SJSA1 (cell line): ENCODE data around the gene CDCA7. TPM values are rescaled to one million over a fixed set of nuclear protein-coding genes. Genes with fewer than 3 reads are reported as not detected.
"Not testable (repeated sequence)": the region's sequence is repeated elsewhere in the genome, so short reads cannot be mapped to it uniquely, and the experiment has no call there.

Source experiments
- DNase-seq, 2 experiments: peaks; one replicate each; pipeline ENCODE4 v3.0.0-alpha.2; 2015 to 2020; ENCODE audit warnings: low spot score in 2 of 2, low read depth in 1 of 2
- H3K27ac ChIP-seq: fragments of 250-450 bp; sonication (Bioruptor Pico); 2 replicates; pipeline ENCODE4 v1.5.1; 2020; ENCODE audit warnings: mild to moderate bottlenecking, moderate library complexity
- H3K27me3 ChIP-seq: fragments of 250-450 bp; sonication (Bioruptor Pico); replicated peaks from 2 replicates; pipeline ENCODE4 v1.5.1; 2020; ENCODE audit warnings: mild to moderate bottlenecking, moderate library complexity
- H3K36me3 ChIP-seq: fragments of 250-450 bp; sonication (Bioruptor Pico); 2 replicates; pipeline ENCODE4 v1.5.1; 2020; ENCODE audit warnings: mild to moderate bottlenecking
- H3K4me1 ChIP-seq: fragments of 250-450 bp; sonication (Bioruptor Pico); replicated peaks from 2 replicates; pipeline ENCODE4 v1.6.1; 2021; ENCODE audit warnings: mild to moderate bottlenecking
- H3K4me3 ChIP-seq: fragments of 250-450 bp; sonication (Bioruptor Pico); 2 replicates; pipeline ENCODE4 v1.5.1; 2020; ENCODE audit warnings: mild to moderate bottlenecking
- H3K9me3 ChIP-seq: fragments of 250-450 bp; sonication (Bioruptor Pico); replicated peaks from 2 replicates; pipeline ENCODE4 v1.5.1; 2020; ENCODE audit warnings: mild to moderate bottlenecking
- total RNA-seq: library from RNA; depleted of rRNA; stranded (reverse); fragments of >200 nt; shearing (Covaris generic); gene quantifications from 2 replicates; pipeline ENCODE4 v1.2.3, GENCODE V29; 2014

Gene CDCA7
- total RNA-seq, 1 experiment from 2014 or later, result 60.7 TPM

DNA sequence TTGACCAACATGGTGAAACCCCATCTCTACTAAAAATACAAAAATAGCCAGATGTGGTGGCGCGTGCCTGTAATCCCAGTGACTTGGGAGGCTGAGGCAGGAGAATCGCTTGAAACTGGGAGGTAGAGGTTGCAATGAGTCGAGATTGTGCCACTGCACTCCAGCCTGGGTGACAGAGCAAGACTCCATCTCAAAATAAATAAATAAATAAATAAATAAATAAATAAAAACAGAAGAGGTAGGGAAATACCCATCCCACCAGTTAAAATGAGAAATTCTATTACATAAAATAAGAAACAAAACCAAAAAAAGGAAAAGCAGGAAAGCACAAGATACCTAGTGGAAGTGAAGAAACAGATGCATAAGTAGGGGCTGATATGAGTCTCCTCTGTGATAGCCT, 30.9 kb downstream of the CDCA7 start:
- not testable (repeated sequence) for H3K36me3 ChIP-seq, H3K27me3 ChIP-seq, DNase-seq, H3K4me3 ChIP-seq, H3K27ac ChIP-seq, H3K4me1 ChIP-seq, H3K9me3 ChIP-seq

DNA sequence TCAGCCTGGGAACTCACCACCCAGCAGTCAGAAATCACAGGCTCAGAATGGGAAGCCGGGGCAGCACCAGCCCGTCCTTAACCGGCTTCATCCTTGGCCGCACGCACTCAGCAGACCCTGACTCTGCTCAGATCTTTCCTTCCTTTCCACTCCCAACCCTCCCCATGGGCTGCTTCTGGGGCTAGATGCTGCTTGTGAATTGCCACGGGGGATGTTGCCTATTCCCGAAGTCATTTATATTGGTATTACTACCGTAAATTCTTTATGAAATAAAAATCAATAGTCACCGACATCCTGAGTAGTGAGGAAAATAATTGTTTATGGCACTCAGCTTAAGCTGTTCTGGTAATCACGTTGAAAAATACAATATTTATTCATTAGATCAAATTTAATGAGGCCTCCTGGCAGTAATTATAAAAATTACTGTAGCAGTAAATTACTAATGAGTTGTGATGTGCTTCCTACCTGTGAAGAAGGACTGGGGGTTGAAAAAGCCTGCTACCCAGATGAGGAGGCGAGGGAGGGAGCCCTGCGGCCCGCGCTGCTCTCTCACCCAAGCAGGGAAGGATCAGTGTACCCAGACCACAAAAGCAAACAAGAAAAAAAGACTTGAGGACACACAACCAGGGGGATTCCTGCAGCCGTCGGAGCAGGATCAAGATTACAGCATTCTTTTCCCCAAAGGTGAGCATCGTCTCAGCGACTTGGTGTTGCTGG, 31.5 kb downstream of the CDCA7 start:
- Histone ChIP-seq H3K9me3 (no peaks in the 10 kb centered on the region), H3K27me3 (no peaks in the 10 kb centered on the region), H3K36me3 (no peaks in the 10 kb centered on the region), H3K27ac (no peak overlapping the region), H3K4me3 (no peak overlapping the region), H3K4me1 (peaks cover under 1% of the 10 kb centered on the region; the same call in 1 of the 2 replicates)
- DNase-seq, result no peak

DNA sequence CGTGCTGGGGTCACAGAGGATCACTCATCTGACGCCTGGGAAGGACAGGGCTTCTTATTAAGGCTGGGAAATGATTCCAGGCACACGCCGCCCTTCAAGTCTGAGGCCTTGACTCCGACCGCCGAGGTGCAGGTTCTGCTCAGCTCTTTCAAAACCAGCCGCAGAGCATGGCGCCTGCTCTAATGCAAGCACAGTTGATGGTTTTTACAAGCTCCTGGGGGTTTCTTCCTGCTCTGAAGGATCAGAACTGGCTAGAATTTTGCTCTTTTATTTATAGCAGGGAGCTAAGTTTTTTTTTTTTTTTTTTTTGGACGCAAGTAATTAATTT, 32.0 kb downstream of the CDCA7 start:
- Histone ChIP-seq H3K9me3 (no peaks in the 10 kb centered on the region), H3K27me3 (no peaks in the 10 kb centered on the region), H3K27ac (no peak overlapping the region), H3K36me3 (no peaks in the 10 kb centered on the region), H3K4me1 (peaks cover 5% of the 10 kb centered on the region), H3K4me3 (no peak overlapping the region)
- DNase-seq, result no peak

DNA sequence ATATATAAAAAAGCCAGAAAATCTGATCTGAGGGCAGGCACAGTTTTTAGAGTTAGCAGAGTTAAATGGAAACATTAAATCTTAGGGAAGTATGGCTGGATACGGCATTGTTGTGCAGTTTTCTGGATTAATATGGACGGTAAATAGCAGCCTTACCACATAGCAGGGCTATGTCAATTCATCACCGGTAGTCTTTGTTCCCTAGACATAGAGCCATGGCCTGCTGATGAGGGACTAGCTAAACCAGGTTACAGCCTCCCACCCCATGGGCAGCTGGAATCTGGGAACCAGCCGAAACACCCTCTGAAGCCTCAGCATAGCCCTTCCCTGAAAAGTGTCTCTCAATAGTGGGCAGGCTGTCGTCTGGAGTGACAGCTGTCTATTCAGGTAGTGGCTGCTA, 32.4 kb downstream of the CDCA7 start:
- Histone ChIP-seq H3K9me3 (no peaks in the 10 kb centered on the region), H3K4me3 (no peak overlapping the region), H3K27ac (no peak overlapping the region), H3K36me3 (no peaks in the 10 kb centered on the region), H3K4me1 (peaks cover 5% of the 10 kb centered on the region), H3K27me3 (no peaks in the 10 kb centered on the region)
- DNase-seq, result no peak

DNA sequence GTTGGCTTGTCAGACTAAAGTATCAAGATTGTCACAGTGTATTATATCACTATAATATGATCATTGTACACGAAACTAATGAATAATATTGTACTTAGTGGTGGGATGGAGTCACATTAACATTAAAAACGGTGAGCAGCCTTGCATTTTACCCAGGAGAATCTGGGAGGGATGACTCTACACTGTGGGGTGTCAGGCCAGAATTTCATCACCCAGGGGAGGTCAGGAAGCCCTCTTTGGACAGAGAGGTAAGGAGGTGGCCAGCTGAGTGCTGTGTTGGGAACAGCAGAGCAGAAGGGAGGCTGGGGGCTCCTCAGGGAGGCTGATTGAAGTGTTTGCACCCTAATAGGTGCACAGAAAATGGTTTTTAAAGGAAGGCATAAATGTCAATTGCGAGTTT, 33.0 kb downstream of the CDCA7 start:
- Histone ChIP-seq H3K9me3 (no peaks in the 10 kb centered on the region), H3K27ac (no peak overlapping the region), H3K27me3 (no peaks in the 10 kb centered on the region), H3K4me3 (no peak overlapping the region), H3K4me1 (peaks cover 9% of the 10 kb centered on the region), H3K36me3 (no peaks in the 10 kb centered on the region)
- DNase-seq, result no peak

DNA sequence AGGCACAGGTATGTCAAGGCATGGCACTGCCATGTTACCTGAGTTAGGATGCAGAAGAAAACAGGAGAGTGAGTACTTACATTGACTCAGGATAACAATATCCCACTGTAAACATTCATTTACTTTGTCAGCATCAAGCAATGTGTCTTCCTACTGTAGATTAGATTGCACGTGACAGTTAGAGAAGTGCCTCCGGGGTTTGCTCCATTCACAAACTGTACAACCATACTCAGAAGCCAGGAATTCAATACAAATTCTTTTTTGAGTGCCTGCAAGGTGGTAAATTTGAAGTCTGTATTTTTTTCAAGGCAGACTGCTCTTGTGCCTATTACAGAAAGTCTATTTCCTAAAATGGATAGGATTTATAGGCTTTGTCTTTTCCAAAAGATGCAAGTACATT, 34.1 kb downstream of the CDCA7 start:
- Histone ChIP-seq H3K36me3 (no peaks in the 10 kb centered on the region), H3K9me3 (no peaks in the 10 kb centered on the region), H3K4me1 (peaks cover 19% of the 10 kb centered on the region), H3K4me3 (no peak overlapping the region), H3K27me3 (no peaks in the 10 kb centered on the region), H3K27ac (no peak overlapping the region)
- no peak for DNase-seq

DNA sequence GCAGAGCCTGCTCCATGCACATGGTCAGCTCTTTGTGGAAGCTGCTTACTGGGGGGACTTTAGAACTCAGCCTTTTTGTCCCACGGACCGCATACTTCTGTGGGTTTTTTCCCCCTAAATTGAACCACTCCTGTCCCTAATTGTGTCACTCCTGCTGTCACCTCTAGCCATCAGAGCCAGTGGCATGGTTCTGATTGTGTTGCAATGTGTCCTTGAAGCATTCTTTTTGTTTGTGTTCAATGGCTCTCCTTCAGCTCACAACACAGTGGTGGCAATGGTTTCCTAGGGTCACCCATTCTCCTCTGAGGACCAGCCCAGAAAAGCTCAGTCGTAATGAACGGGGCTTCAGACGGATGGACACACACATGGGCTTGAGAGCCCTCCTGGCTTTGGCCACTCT, 35.4 kb downstream of the CDCA7 start:
- no peaks in the 10 kb centered on the region for H3K36me3 ChIP-seq
- no peaks in the 10 kb centered on the region for H3K9me3 ChIP-seq
- H3K4me1 ChIP-seq, result peaks cover 22% of the 10 kb centered on the region
- H3K4me3 ChIP-seq, result no peak overlapping the region
- H3K27me3 ChIP-seq, result no peaks in the 10 kb centered on the region
- no peak overlapping the region for H3K27ac ChIP-seq
- DNase-seq, result no peak

DNA sequence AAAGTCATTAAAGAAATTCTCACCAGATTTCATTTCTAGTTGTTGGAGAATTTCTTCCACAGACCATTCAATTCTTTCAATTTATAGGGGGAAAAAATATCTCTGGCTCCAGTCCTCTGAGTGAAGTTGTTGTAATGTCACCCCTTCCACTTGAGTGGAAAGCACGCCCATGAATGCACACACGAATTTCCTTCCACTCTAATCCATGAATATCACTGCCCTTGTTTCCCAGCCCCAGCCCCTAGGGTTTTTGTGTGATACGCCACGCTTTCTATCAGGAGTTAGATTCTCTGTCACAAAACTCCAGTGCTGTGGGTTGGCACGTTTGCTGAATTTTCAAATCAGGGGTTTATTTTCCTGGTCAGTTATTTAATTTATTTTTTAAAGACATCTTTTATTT, 38.1 kb downstream of the CDCA7 start:
- H3K9me3 ChIP-seq, result no peaks in the 10 kb centered on the region
- H3K27ac ChIP-seq, result no peak overlapping the region
- peaks cover 22% of the 10 kb centered on the region for H3K4me1 ChIP-seq
- H3K36me3 ChIP-seq, result no peaks in the 10 kb centered on the region
- H3K27me3 ChIP-seq, result no peaks in the 10 kb centered on the region
- no peak overlapping the region for H3K4me3 ChIP-seq
- DNase-seq, result no peak

DNA sequence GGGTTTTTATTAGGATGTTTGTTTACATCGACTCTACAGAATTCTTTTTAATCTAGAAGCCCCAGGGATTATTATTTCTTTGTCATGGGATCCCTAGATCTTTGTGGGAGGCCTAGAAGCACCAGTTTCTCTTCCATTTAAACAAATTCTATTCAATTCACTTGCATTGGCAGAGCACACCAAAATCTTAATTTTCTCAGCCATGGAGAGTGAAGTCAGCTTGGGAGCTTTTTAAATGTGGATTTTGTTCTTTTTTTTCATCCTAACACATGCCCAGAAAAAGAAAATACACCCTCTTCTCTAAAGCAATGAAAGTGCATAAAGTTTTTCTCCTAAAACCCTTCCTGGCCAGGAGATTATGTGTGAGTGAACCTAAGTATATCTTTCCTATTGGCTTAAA, 38.5 kb downstream of the CDCA7 start:
- Histone ChIP-seq H3K4me3 (no peak overlapping the region), H3K4me1 (peaks cover 22% of the 10 kb centered on the region), H3K36me3 (no peaks in the 10 kb centered on the region), H3K27ac (no peak overlapping the region), H3K9me3 (no peaks in the 10 kb centered on the region), H3K27me3 (no peaks in the 10 kb centered on the region)
- DNase-seq, result no peak

DNA sequence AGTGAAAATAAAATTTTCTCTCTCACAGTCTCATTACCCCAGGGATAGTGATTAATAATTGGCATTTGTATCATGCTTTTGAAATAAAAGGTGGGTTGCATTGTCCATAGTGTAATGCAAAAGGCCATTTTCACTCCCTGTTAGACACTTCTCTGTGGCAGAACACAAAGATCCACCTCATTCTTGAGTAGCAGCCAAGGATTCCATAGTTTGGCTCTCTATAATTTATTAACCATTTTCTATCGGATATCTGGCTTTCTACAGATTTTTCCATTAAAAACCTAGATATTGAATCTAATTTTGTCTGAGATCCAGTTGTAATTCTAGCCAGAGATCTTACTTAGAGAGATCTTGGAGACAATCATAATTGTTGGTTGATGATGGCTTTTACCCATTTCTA, 39.0 kb downstream of the CDCA7 start:
- no peak for DNase-seq
- Histone ChIP-seq H3K4me1 (peaks cover 22% of the 10 kb centered on the region), H3K9me3 (no peaks in the 10 kb centered on the region), H3K4me3 (no peak overlapping the region), H3K36me3 (no peaks in the 10 kb centered on the region), H3K27me3 (no peaks in the 10 kb centered on the region), H3K27ac (no peak overlapping the region)

DNA sequence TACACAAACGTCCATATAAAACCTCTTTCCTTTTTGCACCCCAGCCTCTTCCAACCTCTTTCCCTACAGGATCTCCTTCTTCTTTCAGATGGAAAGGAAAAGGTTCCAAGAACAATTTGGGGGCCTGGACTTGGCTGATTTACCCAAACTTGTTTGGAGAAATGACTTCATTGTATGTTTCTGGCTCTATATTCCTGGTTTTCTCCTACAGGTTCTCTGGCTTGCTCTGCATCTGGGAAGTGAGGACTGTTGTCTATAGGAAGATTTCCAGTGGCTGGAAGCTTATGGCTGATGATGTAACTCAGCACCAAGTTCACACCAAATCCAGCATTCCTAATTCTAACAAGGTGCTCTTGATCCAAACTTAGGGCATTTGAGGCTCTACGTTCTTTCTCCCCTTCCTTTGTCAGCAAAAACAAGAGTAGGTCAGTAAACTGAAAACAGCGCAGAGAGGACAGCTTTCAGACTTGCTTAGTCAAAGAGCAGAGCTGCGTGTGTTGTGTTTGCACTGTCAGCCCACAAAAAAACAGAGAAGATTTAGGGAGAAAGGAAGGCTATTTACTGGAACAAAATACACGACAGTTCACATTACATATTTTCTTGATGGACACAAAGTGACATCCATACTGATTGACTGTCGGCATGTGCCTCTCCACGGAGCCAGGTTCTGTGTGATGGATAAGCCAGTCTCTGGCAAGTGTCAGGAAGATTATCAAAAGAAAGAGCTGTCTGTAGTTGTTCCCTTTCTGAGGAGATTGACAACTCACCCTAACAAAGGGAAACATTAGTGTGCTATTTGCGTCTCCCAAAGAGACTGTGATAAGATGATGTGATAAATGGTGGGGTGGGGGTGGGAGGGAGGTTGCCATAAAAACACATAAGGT, 39.7 kb downstream of the CDCA7 start:
- no peak for DNase-seq
- no peaks in the 10 kb centered on the region for H3K36me3 ChIP-seq
- H3K27ac ChIP-seq, result no peak overlapping the region
- no peaks in the 10 kb centered on the region for H3K9me3 ChIP-seq
- no peaks in the 10 kb centered on the region for H3K27me3 ChIP-seq
- H3K4me3 ChIP-seq, result no peak overlapping the region
- peaks cover 22% of the 10 kb centered on the region for H3K4me1 ChIP-seq

DNA sequence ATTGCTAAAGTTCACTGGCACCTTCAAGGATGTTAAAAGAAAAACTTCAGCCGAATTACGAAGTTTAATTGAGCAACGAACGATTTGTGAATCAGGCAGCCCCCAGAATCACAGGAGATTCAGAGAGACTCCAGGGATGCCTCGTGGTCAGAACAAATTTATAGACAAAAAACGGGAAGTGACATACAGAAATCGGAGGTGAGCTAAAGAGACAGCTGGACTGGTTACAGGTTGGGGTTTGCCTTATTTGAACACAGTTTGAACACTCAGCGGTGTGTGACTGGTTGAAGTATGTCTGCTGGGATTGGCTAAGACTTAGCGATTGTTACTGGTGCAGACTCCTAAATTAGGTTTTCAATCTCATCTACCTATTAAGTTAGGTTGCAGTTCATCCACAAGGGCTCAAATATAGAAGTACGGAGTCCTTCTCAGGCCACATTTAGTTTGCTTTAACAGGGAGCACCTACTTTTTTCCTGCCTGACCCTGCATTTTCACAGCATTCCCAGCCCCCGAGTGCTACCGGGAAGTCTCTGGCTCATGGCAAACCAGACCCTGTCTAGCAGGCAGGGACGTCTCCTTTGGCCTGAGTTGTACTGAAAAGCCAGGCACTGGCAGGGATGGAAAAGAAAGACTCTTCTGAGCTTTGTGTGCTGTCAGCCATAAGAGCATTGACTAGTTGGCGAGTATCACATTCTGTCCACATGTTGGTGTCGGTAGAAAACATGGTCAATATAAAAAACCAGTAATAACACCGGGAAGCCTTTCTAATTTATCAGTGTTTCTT, 41.1 kb downstream of the CDCA7 start:
- Histone ChIP-seq H3K36me3 (no peaks in the 10 kb centered on the region), H3K27ac (no peak overlapping the region), H3K4me3 (no peak overlapping the region), H3K9me3 (no peaks in the 10 kb centered on the region), H3K4me1 (peaks cover 22% of the 10 kb centered on the region), H3K27me3 (no peaks in the 10 kb centered on the region)
- DNase-seq, result no peak

DNA sequence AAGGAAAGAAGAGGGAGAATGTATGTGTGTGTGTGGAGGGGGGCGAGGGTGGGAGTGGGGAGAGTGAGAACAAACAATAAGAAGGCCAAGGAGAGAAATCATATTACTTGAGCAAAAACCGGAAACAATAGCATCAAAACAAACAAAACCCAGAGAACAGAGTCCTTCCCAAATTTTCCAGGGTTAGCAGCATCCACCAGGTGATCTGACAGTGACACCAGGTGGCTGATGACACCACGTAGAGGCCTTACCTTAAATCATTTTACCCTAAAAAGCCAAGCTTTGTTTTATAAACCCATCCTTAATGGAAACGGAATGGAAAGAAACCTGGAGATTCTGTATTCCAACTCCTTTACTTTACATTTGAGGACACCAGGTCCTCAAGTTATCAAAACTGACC, 42.9 kb downstream of the CDCA7 start:
- H3K36me3 ChIP-seq, result no peaks in the 10 kb centered on the region
- H3K4me3 ChIP-seq, result no peak overlapping the region
- no peaks in the 10 kb centered on the region for H3K27me3 ChIP-seq
- no peaks in the 10 kb centered on the region for H3K9me3 ChIP-seq
- no peak for DNase-seq
- no peak overlapping the region for H3K27ac ChIP-seq
- peaks cover 27% of the 10 kb centered on the region for H3K4me1 ChIP-seq

DNA sequence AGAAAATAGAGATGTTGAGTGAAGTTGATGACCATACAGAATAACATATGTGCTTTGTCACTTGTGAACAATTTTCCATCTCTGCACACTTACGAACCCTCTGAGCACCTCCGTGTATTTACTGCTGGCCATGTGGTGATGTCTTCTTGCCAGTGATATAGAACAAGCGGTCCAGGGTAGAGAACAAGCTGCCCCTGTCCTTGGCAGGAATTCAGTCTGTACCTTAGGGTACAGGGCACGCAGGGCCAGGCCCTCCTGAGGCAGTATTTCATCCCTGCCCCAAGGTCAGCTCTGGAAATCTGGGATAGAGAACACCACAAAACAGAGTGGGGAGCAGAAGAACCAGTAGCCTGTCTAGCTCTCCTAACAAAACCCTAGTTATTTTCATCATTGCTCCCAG, 44.6 kb downstream of the CDCA7 start:
- Histone ChIP-seq H3K4me1 (peaks cover 21% of the 10 kb centered on the region), H3K4me3 (no peak overlapping the region), H3K27ac (no peak overlapping the region), H3K36me3 (no peaks in the 10 kb centered on the region), H3K27me3 (no peaks in the 10 kb centered on the region), H3K9me3 (no peaks in the 10 kb centered on the region)
- DNase-seq, result no peak
